ENCODE data around the gene FBXO41.
A peak's percentile ranks its signal among the peaks of the same experiment; 100 is the strongest.

DNA sequence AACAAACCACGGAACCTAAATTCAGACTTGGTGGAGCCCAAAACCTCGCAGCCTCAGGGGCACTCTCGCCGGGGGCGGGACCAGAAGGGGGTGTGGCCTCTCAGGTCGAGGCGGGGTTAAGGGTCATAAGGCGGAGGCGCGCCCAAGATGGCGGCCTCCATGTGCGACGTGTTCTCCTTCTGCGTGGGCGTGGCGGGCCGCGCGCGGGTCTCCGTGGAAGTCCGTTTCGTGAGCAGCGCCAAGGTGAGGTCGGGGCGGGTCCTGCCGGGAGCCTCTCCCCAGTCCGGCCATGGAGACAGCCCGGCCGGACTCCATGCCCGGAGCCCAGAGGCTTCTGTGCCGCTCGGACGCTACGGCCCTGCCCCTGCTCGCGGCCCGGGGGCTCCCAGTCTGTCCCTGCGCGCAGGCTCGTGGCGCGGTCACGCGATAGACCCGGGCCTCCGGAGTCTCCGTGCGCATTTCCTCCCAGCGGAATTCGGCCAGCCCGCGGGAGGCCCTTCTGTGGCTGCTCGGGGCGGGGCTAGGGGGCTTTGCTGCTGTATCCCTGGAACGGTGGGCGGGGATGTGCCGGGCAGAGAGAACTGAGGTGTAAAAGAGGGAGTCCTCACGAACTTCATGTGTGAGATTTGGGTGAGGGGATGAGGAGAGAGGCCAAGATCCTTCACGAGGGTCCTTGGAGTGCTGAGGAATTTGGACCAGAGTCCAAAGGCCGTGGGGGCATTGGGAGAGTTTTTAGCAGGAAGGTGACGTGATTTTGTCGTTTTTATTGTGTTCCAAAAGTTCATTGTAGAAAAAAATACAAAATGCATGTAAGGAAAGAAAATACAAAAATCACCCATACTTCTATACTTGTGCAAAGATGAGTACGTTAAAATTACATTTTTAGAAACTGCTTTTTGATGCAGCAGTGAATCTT lies 69.9 kb downstream of the FBXO41 start, which contains the start of gene SMYD5:
- TF ChIP-seq, protein P1, sequence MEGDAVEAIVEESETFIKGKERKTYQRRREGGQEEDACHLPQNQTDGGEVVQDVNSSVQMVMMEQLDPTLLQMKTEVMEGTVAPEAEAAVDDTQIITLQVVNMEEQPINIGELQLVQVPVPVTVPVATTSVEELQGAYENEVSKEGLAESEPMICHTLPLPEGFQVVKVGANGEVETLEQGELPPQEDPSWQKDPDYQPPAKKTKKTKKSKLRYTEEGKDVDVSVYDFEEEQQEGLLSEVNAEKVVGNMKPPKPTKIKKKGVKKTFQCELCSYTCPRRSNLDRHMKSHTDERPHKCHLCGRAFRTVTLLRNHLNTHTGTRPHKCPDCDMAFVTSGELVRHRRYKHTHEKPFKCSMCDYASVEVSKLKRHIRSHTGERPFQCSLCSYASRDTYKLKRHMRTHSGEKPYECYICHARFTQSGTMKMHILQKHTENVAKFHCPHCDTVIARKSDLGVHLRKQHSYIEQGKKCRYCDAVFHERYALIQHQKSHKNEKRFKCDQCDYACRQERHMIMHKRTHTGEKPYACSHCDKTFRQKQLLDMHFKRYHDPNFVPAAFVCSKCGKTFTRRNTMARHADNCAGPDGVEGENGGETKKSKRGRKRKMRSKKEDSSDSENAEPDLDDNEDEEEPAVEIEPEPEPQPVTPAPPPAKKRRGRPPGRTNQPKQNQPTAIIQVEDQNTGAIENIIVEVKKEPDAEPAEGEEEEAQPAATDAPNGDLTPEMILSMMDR (IDR thresholded peaks at IDR 0.05): no peak
- TF ChIP-seq POLR2A (IDR thresholded peaks at IDR 0.05): peak; percentile 27 to 54
